Measurements from ENCODE around the gene WDR75. TPM values are rescaled to one million over a fixed set of nuclear protein-coding genes. Genes with fewer than 3 reads are reported as not detected.

The WDR75 gene
- polyA plus RNA-seq, 3 donors from 2014 or later = 2.2 to 12.5 (median 8.1) TPM

- no peak overlapping the region for H3K27ac Mint-ChIP-seq
- no peaks in the 10 kb centered on the region for H3K4me1 Mint-ChIP-seq
- H3K4me3 Mint-ChIP-seq = no peak overlapping the region
- no peak for DNase-seq
- peaks cover 2 to 12% (median 4%) of the 10 kb centered on the region in 3 donors for H3K27me3 Mint-ChIP-seq (ENCODE audit: low read depth in 3 of 3)
- H3K36me3 Mint-ChIP-seq = no peaks in the 10 kb centered on the region
- H3K9me3 Mint-ChIP-seq = no peaks in the 10 kb centered on the region
These were observed 46.2 kb downstream of the WDR75 start for GRCh38 chr2:189487283-189488007.

GRCh38 chr2:189488008-189488310, 46.7 kb downstream of the WDR75 start:
- Mint-ChIP-seq H3K9me3 (no peaks in the 10 kb centered on the region), H3K4me3 (no peak overlapping the region), H3K27ac (no peak overlapping the region), H3K4me1 (no peaks in the 10 kb centered on the region), H3K27me3 (ENCODE audit: low read depth in 3 of 3) (peaks cover 0 to 12% (median 4%) of the 10 kb centered on the region in 3 donors), H3K36me3 (no peaks in the 10 kb centered on the region)
- no peak for DNase-seq

- Mint-ChIP-seq H3K27ac (no peak overlapping the region), H3K4me3 (no peak overlapping the region), H3K27me3 (ENCODE audit: low read depth in 3 of 3) (peaks cover 2 to 10% (median 2%) of the 10 kb centered on the region in 3 donors), H3K36me3 (no peaks in the 10 kb centered on the region), H3K4me1 (no peaks in the 10 kb centered on the region), H3K9me3 (peaks cover 0 to 2% (median 0%) of the 10 kb centered on the region in 6 donors)
- DNase-seq = no peak
These were observed 51.2 kb downstream of the WDR75 start for GRCh38 chr2:189492451-189492850.

- Mint-ChIP-seq H3K9me3 (peaks cover 0 to 2% (median 0%) of the 10 kb centered on the region in 6 donors), H3K4me3 (no peak overlapping the region), H3K36me3 (no peaks in the 10 kb centered on the region), H3K27me3 (ENCODE audit: low read depth in 3 of 3) (peaks cover 0 to 6% (median 2%) of the 10 kb centered on the region in 3 donors), H3K27ac (no peak overlapping the region), H3K4me1 (no peaks in the 10 kb centered on the region)
- no peak for DNase-seq
These were observed 56.9 kb downstream of the WDR75 start for GRCh38 chr2:189498205-189498604.

- no peaks in the 10 kb centered on the region for H3K36me3 Mint-ChIP-seq
- no peak for DNase-seq
- H3K4me3 Mint-ChIP-seq = no peak overlapping the region
- H3K9me3 Mint-ChIP-seq = peaks cover 0 to 2% (median 0%) of the 10 kb centered on the region in 6 donors
- no peaks in the 10 kb centered on the region for H3K4me1 Mint-ChIP-seq
- H3K27ac Mint-ChIP-seq = no peak overlapping the region
- peaks cover 0 to 6% (median 0%) of the 10 kb centered on the region in 3 donors for H3K27me3 Mint-ChIP-seq (ENCODE audit: low read depth in 3 of 3)
These were observed 57.9 kb downstream of the WDR75 start for GRCh38 chr2:189499137-189499536.

- H3K9me3 Mint-ChIP-seq = no peaks in the 10 kb centered on the region
- peaks cover 0 to 7% (median 0%) of the 10 kb centered on the region in 3 donors for H3K27me3 Mint-ChIP-seq (ENCODE audit: low read depth in 3 of 3)
- no peak for DNase-seq
- no peaks in the 10 kb centered on the region for H3K4me1 Mint-ChIP-seq
- no peak overlapping the region for H3K27ac Mint-ChIP-seq
- H3K4me3 Mint-ChIP-seq = no peak overlapping the region
- no peaks in the 10 kb centered on the region for H3K36me3 Mint-ChIP-seq
These were observed 59.3 kb downstream of the WDR75 start for GRCh38 chr2:189500456-189501160.

- peaks cover 0 to 5% (median 0%) of the 10 kb centered on the region in 3 donors for H3K27me3 Mint-ChIP-seq (ENCODE audit: low read depth in 3 of 3)
- H3K4me3 Mint-ChIP-seq = no peak overlapping the region
- H3K9me3 Mint-ChIP-seq = no peaks in the 10 kb centered on the region
- H3K27ac Mint-ChIP-seq = no peak overlapping the region
- no peaks in the 10 kb centered on the region for H3K36me3 Mint-ChIP-seq
- DNase-seq = no peak
- no peaks in the 10 kb centered on the region for H3K4me1 Mint-ChIP-seq
These were observed 60.2 kb downstream of the WDR75 start for GRCh38 chr2:189501487-189501886.

GRCh38 chr2:189502714-189503113, 61.4 kb downstream of the WDR75 start:
- Mint-ChIP-seq H3K4me1 (no peaks in the 10 kb centered on the region), H3K27ac (no peak overlapping the region), H3K4me3 (no peak overlapping the region), H3K36me3 (no peaks in the 10 kb centered on the region), H3K9me3 (no peaks in the 10 kb centered on the region), H3K27me3 (ENCODE audit: low read depth in 3 of 3) (peaks cover 0 to 5% (median 0%) of the 10 kb centered on the region in 3 donors)
- DNase-seq = no peak

GRCh38 chr2:189504238-189504637, 63.0 kb downstream of the WDR75 start:
- no peaks in the 10 kb centered on the region for H3K4me1 Mint-ChIP-seq
- H3K36me3 Mint-ChIP-seq = peaks cover 0 to 3% (median 0%) of the 10 kb centered on the region in 3 donors
- H3K27me3 Mint-ChIP-seq (ENCODE audit: low read depth in 3 of 3) = peaks cover 0 to 5% (median 1%) of the 10 kb centered on the region in 3 donors
- no peak for DNase-seq
- H3K4me3 Mint-ChIP-seq = no peak overlapping the region
- peaks cover 0 to 2% (median 0%) of the 10 kb centered on the region in 6 donors for H3K9me3 Mint-ChIP-seq
- H3K27ac Mint-ChIP-seq = no peak overlapping the region

GRCh38 chr2:189505492-189505891, 64.2 kb downstream of the WDR75 start:
- H3K36me3 Mint-ChIP-seq = peaks cover 0 to 3% (median 0%) of the 10 kb centered on the region in 3 donors
- DNase-seq = no peak
- no peak overlapping the region for H3K4me3 Mint-ChIP-seq
- H3K4me1 Mint-ChIP-seq = no peaks in the 10 kb centered on the region
- H3K27me3 Mint-ChIP-seq (ENCODE audit: low read depth in 3 of 3) = peaks cover 0 to 5% (median 1%) of the 10 kb centered on the region in 3 donors
- peaks cover 0 to 4% (median 0%) of the 10 kb centered on the region in 6 donors for H3K9me3 Mint-ChIP-seq
- H3K27ac Mint-ChIP-seq = no peak overlapping the region

GRCh38 chr2:189506514-189506976, 65.3 kb downstream of the WDR75 start:
- Mint-ChIP-seq H3K27ac (no peak overlapping the region), H3K27me3 (ENCODE audit: low read depth in 3 of 3) (peaks cover 0 to 5% (median 1%) of the 10 kb centered on the region in 3 donors), H3K36me3 (peaks cover 0 to 3% (median 0%) of the 10 kb centered on the region in 3 donors), H3K4me3 (no peak overlapping the region), H3K4me1 (no peaks in the 10 kb centered on the region), H3K9me3 (peaks cover 0 to 4% (median 0%) of the 10 kb centered on the region in 6 donors)
- DNase-seq = no peak

GRCh38 chr2:189511210-189511959, 70.1 kb downstream of the WDR75 start:
- no peak overlapping the region for H3K27ac Mint-ChIP-seq
- H3K4me3 Mint-ChIP-seq = no peak overlapping the region
- peaks cover 0 to 3% (median 0%) of the 10 kb centered on the region in 3 donors for H3K36me3 Mint-ChIP-seq

GRCh38 chr2:189511960-189512319, 70.7 kb downstream of the WDR75 start:
- Mint-ChIP-seq H3K4me3 (no peak overlapping the region), H3K4me1 (no peaks in the 10 kb centered on the region), H3K27me3 (ENCODE audit: low read depth in 3 of 3) (peaks cover 0 to 1% (median 0%) of the 10 kb centered on the region in 3 donors), H3K36me3 (peaks cover 0 to 3% (median 0%) of the 10 kb centered on the region in 3 donors), H3K27ac (no peak overlapping the region), H3K9me3 (peaks cover 0 to 4% (median 0%) of the 10 kb centered on the region in 6 donors)
- no peak for DNase-seq

More at GRCh38 chr2:189511210-189511959, 70.1 kb downstream of the WDR75 start:
- no peaks in the 10 kb centered on the region for H3K4me1 Mint-ChIP-seq
- no peak for DNase-seq
- H3K27me3 Mint-ChIP-seq (ENCODE audit: low read depth in 3 of 3) = peaks cover 0 to 1% (median 0%) of the 10 kb centered on the region in 3 donors
- H3K9me3 Mint-ChIP-seq = peaks cover 0 to 4% (median 0%) of the 10 kb centered on the region in 6 donors
